Measurements from ENCODE around the gene CLDN18. TPM values are rescaled to one million over a fixed set of nuclear protein-coding genes. Genes with fewer than 3 reads are reported as not detected.

Gene CLDN18
- total and polyA plus RNA-seq, 2 of the 8 experiments (the other 6 are each of a cell fraction or from before 2014, with no cell fraction given): not detected

DNA sequence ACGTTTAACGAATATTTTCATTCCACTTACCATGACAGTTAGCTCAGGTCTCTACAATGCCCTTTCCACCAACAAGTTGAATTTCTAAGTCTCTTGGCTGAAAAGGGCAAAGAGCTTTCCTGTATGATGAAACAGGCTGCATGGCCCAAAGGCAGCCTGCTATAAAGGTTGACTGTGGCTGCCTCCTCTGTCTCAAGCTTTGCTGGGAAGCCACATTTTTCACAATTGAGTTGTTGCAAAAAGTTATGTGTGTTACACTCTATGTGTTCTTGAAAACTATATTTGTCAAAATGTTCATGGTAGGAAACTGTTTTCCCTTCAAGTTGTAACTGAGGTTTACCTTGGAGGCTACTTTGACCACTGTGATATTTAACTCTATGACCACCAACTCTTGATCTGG, 56.0 kb downstream of the CLDN18 start:
- Histone ChIP-seq H3K79me1 (ENCODE audit: low read depth, low read length) (no peaks in the 10 kb centered on the region), H3K23ac (ENCODE audit: insufficient read length) (no peak overlapping the region), H3K4me1 (replicated peaks in 1 of 4; ENCODE audit: control insufficient read depth in 3 of 4, insufficient read depth in 4 of 4, low read length in 3 of 4) (0 out of 7 replicates have a peak, but pooled peaks cover 0 to 1% (median 0%) of the 10 kb centered on the region in 4 experiments), H3K23me2 (ENCODE audit: low read depth, low read length) (no peaks in the 10 kb centered on the region), H2AFZ (ENCODE audit: low read length) (no peak overlapping the region), H4K20me1 (replicated peaks in 1 of 2; ENCODE audit: control insufficient read depth in 1 of 2, insufficient read depth in 2 of 2, low read length in 2 of 2) (no peaks in the 10 kb centered on the region), H3K18ac (ENCODE audit: extremely low read depth, low read length) (no peak overlapping the region), H3K9me3 (ENCODE audit: insufficient read depth in 2 of 2, low read depth in 1 of 2, low read length in 1 of 2) (no peaks in the 10 kb centered on the region), H3K14ac (ENCODE audit: insufficient read length) (no peak overlapping the region), H2BK120ac (replicated peaks; ENCODE audit: low read depth, low read length) (no peak overlapping the region), H2AK5ac (ENCODE audit: low read depth, low read length) (no peak overlapping the region), H3K27ac (ENCODE audit: low read depth, low read length) (no peak overlapping the region), H3K4ac (replicated peaks; ENCODE audit: insufficient read length, low read depth, low read length) (no peak overlapping the region), H3K4me2 (ENCODE audit: insufficient read depth in 1 of 2, low read depth in 2 of 2, low read length in 2 of 2) (no peak overlapping the region), H3K27me3 (replicated peaks in 1 of 4; ENCODE audit: control insufficient read depth in 3 of 4, extremely low read depth in 1 of 4, insufficient read depth in 3 of 4, low read length in 3 of 4) (no peaks in the 10 kb centered on the region), H3K36me3 (ENCODE audit: control insufficient read depth in 2 of 4, insufficient read depth in 4 of 4, low read length in 3 of 4) (peaks cover 3 to 18% (median 9%) of the 10 kb centered on the region in 4 experiments; a peak in 6 of 8 replicates), H2BK15ac (ENCODE audit: low read length) (no peak overlapping the region), H4K91ac (replicated peaks; ENCODE audit: insufficient read length, low read length) (no peak overlapping the region), H2BK20ac (ENCODE audit: low read length) (no peak overlapping the region), H4K5ac (ENCODE audit: insufficient read length, low read depth, low read length) (no peak overlapping the region), H2BK5ac (ENCODE audit: low read depth, low read length) (no peak overlapping the region), H3K56ac (replicated peaks; ENCODE audit: insufficient read length, low read depth, low read length) (no peak overlapping the region), H3K79me2 (ENCODE audit: control insufficient read depth in 1 of 2, insufficient read depth in 2 of 2, low read length in 2 of 2) (no peaks in the 10 kb centered on the region), H4K8ac (ENCODE audit: extremely low read depth, insufficient read depth, low read length) (no peak overlapping the region), H2BK12ac (ENCODE audit: low read depth, low read length) (no peak overlapping the region), H3K9ac (replicated peaks in 1 of 4; ENCODE audit: extremely low read depth in 1 of 4, low read depth in 3 of 4, low read length in 3 of 4) (no peak overlapping the region), H3K4me3 (ENCODE audit: extremely low read depth in 1 of 4, insufficient read depth in 2 of 4, low read depth in 3 of 4, low read length in 4 of 4) (no peak overlapping the region)
- FAIRE-seq: no peak
- TF ChIP-seq SUZ12 (IDR thresholded peaks at IDR 0.05; ENCODE audit: low read length): no peak
- no peak for TF ChIP-seq HDAC2 (IDR thresholded peaks at IDR 0.05; ENCODE audit: borderline replicate concordance in 1 of 2, low read depth in 2 of 2, low read length in 2 of 2)
- no peak for TF ChIP-seq TEAD4 (IDR thresholded peaks at IDR 0.05; ENCODE audit: low read depth, low read length)
- TF ChIP-seq GTF2F1 (IDR thresholded peaks at IDR 0.05; ENCODE audit: borderline replicate concordance, low read depth, low read length): no peak
- TF ChIP-seq CHD1 (IDR thresholded peaks at IDR 0.05; ENCODE audit: low read depth, low read length): no peak
- TF ChIP-seq, protein P1, sequence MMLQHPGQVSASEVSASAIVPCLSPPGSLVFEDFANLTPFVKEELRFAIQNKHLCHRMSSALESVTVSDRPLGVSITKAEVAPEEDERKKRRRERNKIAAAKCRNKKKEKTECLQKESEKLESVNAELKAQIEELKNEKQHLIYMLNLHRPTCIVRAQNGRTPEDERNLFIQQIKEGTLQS (IDR thresholded peaks at IDR 0.05; ENCODE audit: insufficient read depth, low read depth, low read length): no peak
- WGBS, 2 experiments (ENCODE audit: extremely low coverage in 1 of 2, insufficient coverage in 1 of 2, insufficient read length in 1 of 2, insufficient replicate concordance in 2 of 2, low coverage in 1 of 2, low lambda C conversion rate in 2 of 2, missing lambda C conversion rate in 1 of 2): 93% methylated on average over 2 of the region's 2 CpGs; no CpG with 5 or more reads in 1 of the 2 experiments
- CTCF ChIA-PET (ENCODE audit: partially characterized antibody): interaction anchor here (0.6 to 16.3 kb wide), 7 partner anchors 8 to 53 kb away, joined by 3 to 232 read pairs (median 6); partner anchors contain the start of gene DZIP1L
- POLR2A ChIA-PET (ENCODE audit: partially characterized antibody): no interaction called here
- DNase-seq (ENCODE audit: low read depth in 1 of 2, low spot score in 2 of 2): no peak
